WERI-Rb-1 (cell line): ENCODE data around the gene ILKAP.

Experiments used
- DNase-seq: peaks from one replicate; pipeline ENCODE4 v3.0.0-alpha.2; 2020
- H3K27ac ChIP-seq: fragments of 250-450 bp; sonication (Bioruptor Pico); 2 replicates; pipeline ENCODE4 v1.5.1; 2020; ENCODE audit warnings: mild to moderate bottlenecking, moderate library complexity
- H3K27me3 ChIP-seq: fragments of 250-450 bp; sonication (Bioruptor Pico); 2 replicates; pipeline ENCODE4 v1.5.1; 2021; ENCODE audit warnings: mild to moderate bottlenecking, low read depth, moderate library complexity; ENCODE audit not compliant: insufficient read depth, severe bottlenecking
- H3K36me3 ChIP-seq: fragments of 250-450 bp; sonication (Bioruptor Pico); 2 replicates; pipeline ENCODE4 v1.5.1; 2020; ENCODE audit warnings: mild to moderate bottlenecking, moderate library complexity
- H3K4me3 ChIP-seq: 2 replicates; pipeline ENCODE4 v1.5.1; 2011; ENCODE audit warnings: low read depth, mild to moderate bottlenecking, control low read depth, low read length
- H3K9me3 ChIP-seq: fragments of 250-450 bp; sonication (Bioruptor Pico); 2 replicates; pipeline ENCODE4 v1.5.1; 2021; ENCODE audit warnings: mild to moderate bottlenecking, moderate library complexity; ENCODE audit not compliant: severe bottlenecking
- CTCF ChIP-seq: IDR thresholded peaks from 2 replicates; pipeline ENCODE4 v1.5.1; 2011; ENCODE audit warnings: low read depth, mild to moderate bottlenecking, control low read depth, inconsistent platforms, low read length

Gene ILKAP

GRCh38 chr2:238241970-238242369 lies 38.5 kb upstream of the ILKAP start:
- H3K27me3 ChIP-seq, result no peaks in the 10 kb centered on the region
- peak overlapping the region; percentile 90 for H3K4me3 ChIP-seq
- peak overlapping the region; percentile 100 for H3K27ac ChIP-seq
- no peak for DNase-seq
- H3K36me3 ChIP-seq, result peaks cover 32% of the 10 kb centered on the region
- H3K9me3 ChIP-seq, result no peaks in the 10 kb centered on the region
- no peak for TF ChIP-seq CTCF

- DNase-seq, result peak; percentile 96
Observed at GRCh38 chr2:238240757-238241711, 37.5 kb upstream of the ILKAP start.

GRCh38 chr2:238239863-238240756 lies 36.6 kb upstream of the ILKAP start, which contains the start of gene HES6:
TSS of gene HES6 (minus strand) at chr2:238240038. CDS start at chr2:238239905, 133 bp downstream.
- no peaks in the 10 kb centered on the region for H3K27me3 ChIP-seq
- H3K36me3 ChIP-seq, result peaks cover 26% of the 10 kb centered on the region
- H3K9me3 ChIP-seq, result no peaks in the 10 kb centered on the region
- H3K27ac ChIP-seq, result peak within 1 kb of the TSS; percentile 100
- TF ChIP-seq CTCF, result no peak
- peak; percentile 92 for DNase-seq
- peak within 1 kb of the TSS; percentile 90 for H3K4me3 ChIP-seq

More at GRCh38 chr2:238240757-238241711, 37.5 kb upstream of the ILKAP start:
- peak; percentile 65 for TF ChIP-seq CTCF
- Histone ChIP-seq H3K27me3 (no peaks in the 10 kb centered on the region), H3K4me3 (peak overlapping the region; percentile 90), H3K27ac (peak overlapping the region; percentile 100), H3K9me3 (no peaks in the 10 kb centered on the region), H3K36me3 (peaks cover 32% of the 10 kb centered on the region)

GRCh38 chr2:238239543-238239862 lies 36.0 kb upstream of the ILKAP start:
- Histone ChIP-seq H3K36me3 (peaks cover 25% of the 10 kb centered on the region), H3K27ac (peak overlapping the region; percentile 100), H3K4me3 (peak overlapping the region; percentile 79), H3K9me3 (no peaks in the 10 kb centered on the region), H3K27me3 (no peaks in the 10 kb centered on the region)
- no peak for TF ChIP-seq CTCF
- DNase-seq, result peak; percentile 47

GRCh38 chr2:238238766-238239542 lies 35.5 kb upstream of the ILKAP start:
- DNase-seq, result peak; percentile 56
- H3K4me3 ChIP-seq, result peak overlapping the region; percentile 79
- no peaks in the 10 kb centered on the region for H3K27me3 ChIP-seq

More at GRCh38 chr2:238238766-238239542, 35.5 kb upstream of the ILKAP start:
- H3K9me3 ChIP-seq, result no peaks in the 10 kb centered on the region
- H3K36me3 ChIP-seq, result peaks cover 20% of the 10 kb centered on the region
- TF ChIP-seq CTCF, result peak; percentile 42
- peak overlapping the region; percentile 100 for H3K27ac ChIP-seq
